Neural crest cell (in vitro differentiated cells): ENCODE measurements around the gene LRMDA. TPM values are rescaled to one million over a fixed set of nuclear protein-coding genes. Genes with fewer than 3 reads are reported as not detected.

ENCODE experiments used
- DNase-seq: peaks from one replicate; pipeline ENCODE4 v3.0.0; 2021; ENCODE audit warnings: low read depth, mixed read lengths, low spot score
- H3K27ac Mint-ChIP-seq: one replicate; pipeline ENCODE4 v1.8.0; 2021; ENCODE audit warnings: mild to moderate bottlenecking, mixed read lengths; ENCODE audit not compliant: unreplicated experiment
- H3K27me3 Mint-ChIP-seq: 2 replicates; pipeline ENCODE4 v1.8.0; 2021; ENCODE audit warnings: low read depth, mild to moderate bottlenecking, mixed read lengths
- H3K36me3 Mint-ChIP-seq: 2 replicates; pipeline ENCODE4 v1.8.0; 2021; ENCODE audit warnings: low read depth, mild to moderate bottlenecking, mixed read lengths
- H3K4me1 Mint-ChIP-seq: 2 replicates; pipeline ENCODE4 v1.8.0; 2021; ENCODE audit warnings: mixed read lengths
- H3K4me3 Mint-ChIP-seq: one replicate; pipeline ENCODE4 v1.8.0; 2021; ENCODE audit warnings: mild to moderate bottlenecking, mixed read lengths
- H3K9me3 Mint-ChIP-seq: 2 replicates; pipeline ENCODE4 v1.8.0; 2021; ENCODE audit warnings: mixed read lengths
- CTCF ChIP-seq: fragments of 200-600 bp; sonication (generic); conservative IDR thresholded peaks from 2 replicates; pipeline ENCODE4 v1.5.0; 2021; ENCODE audit warnings: antibody characterized with exemption, mild to moderate bottlenecking
- total RNA-seq: library from RNA; stranded (reverse); gene quantifications from 2 replicates; pipeline ENCODE4 v1.2.1, GENCODE V29; 2021

The LRMDA gene
- total RNA-seq, 1 donor from 2014 or later, result 3.1 TPM

- DNase-seq, result no peak
- no peak for TF ChIP-seq CTCF
- no peaks in the 10 kb centered on the region for H3K9me3 Mint-ChIP-seq
- peaks cover 28% of the 10 kb centered on the region for H3K27me3 Mint-ChIP-seq
- no peaks in the 10 kb centered on the region for H3K36me3 Mint-ChIP-seq
- H3K27ac Mint-ChIP-seq, result no peak overlapping the region
- H3K4me1 Mint-ChIP-seq, result peaks cover 20% of the 10 kb centered on the region
- H3K4me3 Mint-ChIP-seq, result no peak overlapping the region
Measured at GRCh38 chr10:75788394-75789205, 357.2 kb downstream of the LRMDA start.

- H3K9me3 Mint-ChIP-seq, result peaks cover 3% of the 10 kb centered on the region
- no peak for TF ChIP-seq CTCF
- no peak overlapping the region for H3K27ac Mint-ChIP-seq
- DNase-seq, result no peak
- H3K36me3 Mint-ChIP-seq, result peaks cover 6% of the 10 kb centered on the region
- H3K27me3 Mint-ChIP-seq, result peaks cover 20% of the 10 kb centered on the region
- peaks cover 11% of the 10 kb centered on the region for H3K4me1 Mint-ChIP-seq
- no peak overlapping the region for H3K4me3 Mint-ChIP-seq
Measured at GRCh38 chr10:75793848-75794247, 362.4 kb downstream of the LRMDA start.

GRCh38 chr10:75801121-75801520 lies 369.7 kb downstream of the LRMDA start:
- DNase-seq, result no peak
- no peak overlapping the region for H3K4me3 Mint-ChIP-seq
- H3K9me3 Mint-ChIP-seq, result peaks cover 6% of the 10 kb centered on the region
- peaks cover 3% of the 10 kb centered on the region for H3K36me3 Mint-ChIP-seq
- TF ChIP-seq CTCF, result no peak
- peaks cover 7% of the 10 kb centered on the region for H3K4me1 Mint-ChIP-seq
- no peak overlapping the region for H3K27ac Mint-ChIP-seq
- H3K27me3 Mint-ChIP-seq, result peaks cover 5% of the 10 kb centered on the region

GRCh38 chr10:75801661-75802060 lies 370.2 kb downstream of the LRMDA start:
- TF ChIP-seq CTCF, result no peak
- peaks cover 7% of the 10 kb centered on the region for H3K4me1 Mint-ChIP-seq
- peaks cover 3% of the 10 kb centered on the region for H3K36me3 Mint-ChIP-seq
- H3K4me3 Mint-ChIP-seq, result no peak overlapping the region
- H3K27me3 Mint-ChIP-seq, result peaks cover 5% of the 10 kb centered on the region
- H3K9me3 Mint-ChIP-seq, result peaks cover 6% of the 10 kb centered on the region
- no peak overlapping the region for H3K27ac Mint-ChIP-seq
- no peak for DNase-seq

- H3K4me1 Mint-ChIP-seq, result peaks cover 17% of the 10 kb centered on the region
- peaks cover 2% of the 10 kb centered on the region for H3K9me3 Mint-ChIP-seq
- peaks cover 5% of the 10 kb centered on the region for H3K27me3 Mint-ChIP-seq
Measured at GRCh38 chr10:75803121-75803520, 371.7 kb downstream of the LRMDA start.

More at GRCh38 chr10:75803121-75803520, 371.7 kb downstream of the LRMDA start:
- TF ChIP-seq CTCF, result no peak
- no peaks in the 10 kb centered on the region for H3K36me3 Mint-ChIP-seq
- no peak overlapping the region for H3K4me3 Mint-ChIP-seq
- no peak for DNase-seq
- peak overlapping the region; percentile 73 for H3K27ac Mint-ChIP-seq
